CD4-positive, alpha-beta T cell treated with Interleukin-15 for 1 hour (primary cell): ENCODE data around the gene TTLL7.
"Not testable (repeated sequence)": the region's sequence is repeated elsewhere in the genome, so short reads cannot be mapped to it uniquely, and the experiment has no call there.

Source experiments
- DNase-seq: peaks from one replicate; pipeline ENCODE4 v3.0.0-alpha.2; 2020

TTLL7 gene

GRCh38 chr1:83927701-83928100 is 71.2 kb downstream of the TTLL7 start:
- no peak for DNase-seq

GRCh38 chr1:83927061-83927460 is 71.9 kb downstream of the TTLL7 start:
- no peak for DNase-seq

GRCh38 chr1:83923553-83923952 is 75.4 kb downstream of the TTLL7 start:
- DNase-seq, result no peak

GRCh38 chr1:83922431-83922830 is 76.5 kb downstream of the TTLL7 start:
- no peak for DNase-seq

- no peak for DNase-seq
These were observed 78.6 kb downstream of the TTLL7 start for GRCh38 chr1:83920320-83920719.

GRCh38 chr1:83919872-83920271 is 79.1 kb downstream of the TTLL7 start:
- no peak for DNase-seq

- DNase-seq, result no peak
These were observed 80.1 kb downstream of the TTLL7 start for GRCh38 chr1:83918688-83919285.

- DNase-seq, result no peak
These were observed 81.0 kb downstream of the TTLL7 start for GRCh38 chr1:83917959-83918358.

- DNase-seq, result not testable (repeated sequence)
These were observed 82.8 kb downstream of the TTLL7 start for GRCh38 chr1:83916094-83916493.

GRCh38 chr1:83912876-83913275 is 86.1 kb downstream of the TTLL7 start:
- no peak for DNase-seq

- DNase-seq, result no peak
These were observed 88.5 kb downstream of the TTLL7 start for GRCh38 chr1:83910461-83910860.

GRCh38 chr1:83909687-83910086 is 89.2 kb downstream of the TTLL7 start:
- DNase-seq, result no peak

- no peak for DNase-seq
These were observed 93.5 kb downstream of the TTLL7 start for GRCh38 chr1:83905315-83905907.

- no peak for DNase-seq
These were observed 97.3 kb downstream of the TTLL7 start for GRCh38 chr1:83901547-83902155.

- no peak for DNase-seq
These were observed 98.4 kb downstream of the TTLL7 start for GRCh38 chr1:83900524-83900923.

GRCh38 chr1:83897516-83897915 is 101.4 kb downstream of the TTLL7 start:
- no peak for DNase-seq

GRCh38 chr1:83896299-83896698 is 102.6 kb downstream of the TTLL7 start:
- DNase-seq, result no peak

GRCh38 chr1:83889707-83890106 is 109.2 kb downstream of the TTLL7 start:
- DNase-seq, result no peak

GRCh38 chr1:83887483-83887882 is 111.4 kb downstream of the TTLL7 start:
- no peak for DNase-seq

- no peak for DNase-seq
These were observed 115.0 kb downstream of the TTLL7 start for GRCh38 chr1:83883979-83884378.

GRCh38 chr1:83882906-83883305 is 116.0 kb downstream of the TTLL7 start:
- no peak for DNase-seq

- no peak for DNase-seq
These were observed 126.4 kb downstream of the TTLL7 start for GRCh38 chr1:83872515-83872914.

- DNase-seq, result no peak
These were observed 133.9 kb downstream of the TTLL7 start for GRCh38 chr1:83864991-83865390.

- DNase-seq, result peak; percentile 66
These were observed 138.3 kb downstream of the TTLL7 start for GRCh38 chr1:83860490-83861221.
